Measurements from ENCODE around the gene BCO2. TPM values are rescaled to one million over a fixed set of nuclear protein-coding genes. Genes with fewer than 3 reads are reported as not detected.

Gene BCO2
- total RNA-seq, 2 donors from 2014 or later: 3.2 to 9.1 TPM

- Histone ChIP-seq H3K36me3 (no peaks in the 10 kb centered on the region), H3K4me3 (no peak overlapping the region), H3K9me3 (no peaks in the 10 kb centered on the region), H3K4me1 (replicated peaks) (no peaks in the 10 kb centered on the region), H3K27ac (no peak overlapping the region), H3K27me3 (replicated peaks; ENCODE audit: insufficient read depth) (no peaks in the 10 kb centered on the region)
- intact Hi-C loops (cut with DNase I): no loop called here
- 89% methylated on average over 4 of the region's 4 CpGs for WGBS
- DNase-seq (ENCODE audit: low spot score): no peak
- TF ChIP-seq CTCF (IDR thresholded peaks at IDR 0.05) (no peak), POLR2A (IDR thresholded peaks at IDR 0.05) (no peak), POLR2AphosphoS5 (IDR thresholded peaks at IDR 0.05) (no peak)
Measured at GRCh38 chr11:112177589-112177988, 2.3 kb downstream of the BCO2 start.

DNA sequence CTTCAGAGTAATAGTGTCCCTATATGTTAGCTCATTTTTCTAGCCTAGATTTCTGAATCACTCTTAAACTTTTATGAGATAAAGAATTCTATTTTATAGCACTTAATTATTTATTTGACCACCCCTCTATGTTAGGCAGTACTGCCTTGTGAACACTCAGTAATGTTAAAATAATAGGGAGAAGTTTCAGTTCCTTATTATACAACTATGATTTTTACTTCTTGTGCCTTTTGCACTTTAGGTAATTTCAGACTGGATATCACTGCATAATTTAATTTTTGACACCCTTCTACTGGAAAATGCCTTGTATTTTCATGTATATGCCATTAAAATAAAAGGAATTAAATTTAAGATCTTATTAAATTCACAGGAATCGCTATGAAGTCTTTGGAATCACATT lies 3.1 kb downstream of the BCO2 start:
- no peak for TF ChIP-seq CTCF (IDR thresholded peaks at IDR 0.05)
- TF ChIP-seq POLR2A (IDR thresholded peaks at IDR 0.05): no peak
- no peak for TF ChIP-seq POLR2AphosphoS5 (IDR thresholded peaks at IDR 0.05)
- no peaks in the 10 kb centered on the region for H3K9me3 ChIP-seq
- WGBS: 97% methylated on average over 1 of the region's 1 CpG
- H3K4me3 ChIP-seq: no peak overlapping the region
- DNase-seq (ENCODE audit: low spot score): no peak
- no peaks in the 10 kb centered on the region for H3K27me3 ChIP-seq (replicated peaks; ENCODE audit: insufficient read depth)
- no peaks in the 10 kb centered on the region for H3K4me1 ChIP-seq (replicated peaks)
- H3K27ac ChIP-seq: no peak overlapping the region
- H3K36me3 ChIP-seq: no peaks in the 10 kb centered on the region
- intact Hi-C loops (cut with DNase I): no loop called here

DNA sequence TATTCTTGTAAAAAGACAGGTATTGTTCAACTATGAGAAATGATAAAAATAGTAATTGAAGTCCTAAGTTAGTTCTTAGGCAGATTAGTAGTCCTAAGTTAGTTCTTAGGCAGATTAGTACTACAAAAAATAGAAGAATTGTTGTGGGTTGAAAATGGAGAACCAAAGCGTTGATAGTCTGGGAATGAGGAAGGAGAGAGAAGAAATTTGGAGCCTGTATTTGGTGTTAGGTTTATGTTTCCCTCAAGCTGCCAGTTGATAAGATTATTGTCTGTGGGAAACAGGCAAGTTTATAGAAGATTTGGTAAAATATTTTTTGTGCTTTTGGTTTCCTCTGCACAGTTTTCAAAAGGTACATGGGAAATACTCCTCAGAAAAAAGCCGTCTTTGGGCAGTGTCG lies 3.6 kb downstream of the BCO2 start:
- intact Hi-C loops (cut with DNase I): no loop called here
- 77% methylated on average over 3 of the region's 3 CpGs for WGBS
- Histone ChIP-seq H3K36me3 (no peaks in the 10 kb centered on the region), H3K27me3 (replicated peaks; ENCODE audit: insufficient read depth) (no peaks in the 10 kb centered on the region), H3K27ac (no peak overlapping the region), H3K4me3 (no peak overlapping the region), H3K9me3 (no peaks in the 10 kb centered on the region), H3K4me1 (replicated peaks) (no peaks in the 10 kb centered on the region)
- no peak for DNase-seq (ENCODE audit: low spot score)
- no peak for TF ChIP-seq POLR2AphosphoS5 (IDR thresholded peaks at IDR 0.05)
- TF ChIP-seq CTCF (IDR thresholded peaks at IDR 0.05): no peak
- TF ChIP-seq POLR2A (IDR thresholded peaks at IDR 0.05): no peak

GRCh38 chr11:112179601-112180000 lies 4.3 kb downstream of the BCO2 start:
- intact Hi-C loops (cut with DNase I): no loop called here

More at GRCh38 chr11:112179601-112180000, 4.3 kb downstream of the BCO2 start:
- TF ChIP-seq POLR2AphosphoS5 (IDR thresholded peaks at IDR 0.05) (no peak), CTCF (IDR thresholded peaks at IDR 0.05) (no peak), POLR2A (IDR thresholded peaks at IDR 0.05) (no peak)
- Histone ChIP-seq H3K9me3 (no peaks in the 10 kb centered on the region), H3K27ac (no peak overlapping the region), H3K4me1 (replicated peaks) (no peaks in the 10 kb centered on the region), H3K36me3 (no peaks in the 10 kb centered on the region), H3K4me3 (no peak overlapping the region), H3K27me3 (replicated peaks; ENCODE audit: insufficient read depth) (no peaks in the 10 kb centered on the region)
- no peak for DNase-seq (ENCODE audit: low spot score)

Measured in prostate gland (tissue), 2 donors.